Kidney (tissue), 14 donors: ENCODE results near the gene MEGF10. TPM values are rescaled to one million over a fixed set of nuclear protein-coding genes. Genes with fewer than 3 reads are reported as not detected.

Source experiments
- DNase-seq, 5 donors: peaks; one replicate each; pipeline ENCODE4 v3.0.0-alpha.2; 2013 to 2020
- FAIRE-seq: peaks from 2 replicates; lab custom pipeline; 2012; peaks lifted over from hg19 to GRCh38; lab: Jason Lieb, UNC
- H3K27ac ChIP-seq, 2 donors: one replicate each; pipeline ENCODE4 v1.7.0; 2013; ENCODE audit warnings: low read depth in 2 of 2, low read length in 2 of 2, inconsistent platforms in 1 of 2
- H3K27me3 ChIP-seq: one replicate; pipeline ENCODE4 v1.7.1; 2013; ENCODE audit warnings: low read length, inconsistent platforms; ENCODE audit not compliant: control insufficient read depth, insufficient read depth
- H3K36me3 ChIP-seq, 3 donors: one replicate each; pipeline versions ENCODE4 v1.7.0 to v1.7.1; 2013; ENCODE audit warnings: low read length in 3 of 3, control low read depth in 1 of 3, inconsistent platforms in 1 of 3; ENCODE audit not compliant: insufficient read depth in 3 of 3, control insufficient read depth in 2 of 3
- H3K4me1 ChIP-seq, 3 donors: one replicate each; pipeline versions ENCODE4 v1.7.0 to v1.7.1; 2013; ENCODE audit warnings: low read length in 3 of 3, inconsistent platforms in 1 of 3, low read depth in 1 of 3; ENCODE audit not compliant: control insufficient read depth in 2 of 3, insufficient read depth in 2 of 3
- H3K4me3 ChIP-seq, 3 donors: one replicate each; pipeline versions ENCODE4 v1.7.0 to v1.8.1; 2013; ENCODE audit warnings: low read length in 3 of 3, control low read depth in 1 of 3, inconsistent platforms in 1 of 3
- H3K9ac ChIP-seq, 3 donors: one replicate each; pipeline versions ENCODE4 v1.7.0 to v1.7.1; 2013; ENCODE audit warnings: low read length in 3 of 3, control low read depth in 1 of 3, inconsistent platforms in 1 of 3
- H3K9me3 ChIP-seq, 3 donors: one replicate each; pipeline versions ENCODE4 v1.7.0 to v1.7.1; 2013; ENCODE audit warnings: low read length in 3 of 3, control low read depth in 1 of 3, inconsistent platforms in 1 of 3; ENCODE audit not compliant: control insufficient read depth in 2 of 3, insufficient read depth in 1 of 3
- CTCF ChIP-seq: IDR thresholded peaks from 3 replicates; pipeline ENCODE4 v1.5.1; 2012; ENCODE audit warnings: mild to moderate bottlenecking, moderate library complexity, borderline replicate concordance; ENCODE audit not compliant: insufficient read depth; ENCODE audit errors: extremely low read depth
- intact Hi-C: fragments of 100-400 bp; cut with DNase I; formaldehyde crosslinking; loops from one replicate; pipeline ENCODE4 v1.11.1; 2022
- polyA plus RNA-seq: library from polyadenylated mRNA; stranded (reverse); fragments of 350-450 nt; fragmentation: Illumina TruSeq; extraction: RNeasy Lipid Tissue Mini Kit (QIAGEN cat#74804); gene quantifications from one replicate; pipeline ENCODE4 v1.2.3, GENCODE V29; 2014; ENCODE audit warnings: low read depth, low replicate concordance; ENCODE audit not compliant: insufficient read depth
- total RNA-seq: library from RNA; stranded (reverse); fragmentation: NEBNext Ultra II Directional; extraction: Animal tissue kit (Norgen Biotek cat#: 25700); gene quantifications from one replicate; pipeline ENCODE4 v1.2.1, GENCODE V29; 2021
- donor health status: control.
- donor health status: control.
- donor health status: control.
- donor health status: control.
- donor health status: control.
- donor health status: DM: yes; HTN: yes; CAD: no.
- donor health status: Normal renal cell carcinoma (clear cell type).

The MEGF10 gene
- total and polyA plus RNA-seq, 2 donors from 2014 or later: 0.09 to 0.25 TPM

- DNase-seq (no peak), FAIRE-seq (no peak)
- H3K4me3 ChIP-seq: no peak overlapping the region
- H3K4me1 ChIP-seq: no peaks in the 10 kb centered on the region
- H3K9ac ChIP-seq: no peak overlapping the region
- H3K36me3 ChIP-seq: no peaks in the 10 kb centered on the region
- H3K9me3 ChIP-seq: no peaks in the 10 kb centered on the region
- intact Hi-C loops: no loop called here
- TF ChIP-seq CTCF: no peak
- H3K27me3 ChIP-seq: no peaks in the 10 kb centered on the region
- H3K27ac ChIP-seq: no peak overlapping the region
These were observed 50.0 kb downstream of the MEGF10 start for GRCh38 chr5:127340606-127341005.

DNA sequence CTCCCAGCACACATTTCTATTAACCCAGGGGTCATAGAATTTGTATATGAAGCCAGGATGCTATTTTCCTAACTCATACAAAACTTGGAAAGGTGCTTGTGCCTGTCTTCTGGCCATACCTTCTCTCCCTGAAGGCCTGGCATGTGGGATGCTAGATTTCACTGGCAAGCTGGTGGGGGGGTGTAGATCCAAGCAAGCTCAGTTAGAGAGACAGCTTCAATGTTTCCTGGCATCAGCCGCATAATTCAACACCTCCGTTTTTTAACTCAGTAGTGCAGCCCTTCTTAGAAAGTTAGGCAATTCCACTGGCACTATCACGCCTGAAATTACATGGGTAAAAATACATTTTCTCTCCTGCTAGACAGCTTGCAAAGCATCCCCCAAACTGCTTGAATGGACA, 51.8 kb downstream of the MEGF10 start:
- Histone ChIP-seq H3K27me3 (no peaks in the 10 kb centered on the region), H3K9ac (no peak overlapping the region), H3K4me1 (no peaks in the 10 kb centered on the region), H3K36me3 (no peaks in the 10 kb centered on the region), H3K9me3 (no peaks in the 10 kb centered on the region), H3K27ac (no peak overlapping the region), H3K4me3 (no peak overlapping the region)
- no peak for FAIRE-seq
- no peak for DNase-seq
- TF ChIP-seq CTCF: no peak
- intact Hi-C loops: no loop called here

- H3K9ac ChIP-seq: no peak overlapping the region
- H3K27me3 ChIP-seq: no peaks in the 10 kb centered on the region
- H3K4me3 ChIP-seq: no peak overlapping the region
- DNase-seq (no peak), FAIRE-seq (no peak)
- H3K27ac ChIP-seq: no peak overlapping the region
- no peaks in the 10 kb centered on the region for H3K4me1 ChIP-seq
- TF ChIP-seq CTCF: no peak
- intact Hi-C loops: no loop called here
- H3K9me3 ChIP-seq: no peaks in the 10 kb centered on the region
- H3K36me3 ChIP-seq: no peaks in the 10 kb centered on the region
These were observed 52.7 kb downstream of the MEGF10 start for GRCh38 chr5:127343313-127343712.

DNA sequence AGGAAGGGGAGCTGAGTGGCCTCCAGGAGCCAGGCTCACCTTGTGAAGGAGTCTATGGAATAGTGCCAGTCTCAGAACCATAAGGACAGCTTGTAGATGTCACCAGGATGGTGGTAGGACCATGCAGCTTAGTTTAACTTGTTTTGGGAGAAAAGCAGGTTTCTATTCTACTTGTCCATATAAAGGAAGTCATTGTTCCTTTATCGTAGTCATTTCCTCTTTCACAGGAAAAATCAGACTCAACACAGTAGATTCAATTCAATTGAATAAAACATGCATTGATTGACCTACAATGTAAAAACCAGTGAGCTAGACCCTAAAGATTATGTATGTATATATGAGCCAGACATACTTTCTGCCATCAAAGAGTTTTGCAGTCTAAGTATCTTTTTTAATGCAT, 53.3 kb downstream of the MEGF10 start:
- intact Hi-C loops: no loop called here
- FAIRE-seq: no peak
- H3K9me3 ChIP-seq: no peaks in the 10 kb centered on the region

More for the DNA sequence above, 53.3 kb downstream of the MEGF10 start:
- TF ChIP-seq CTCF: no peak
- Histone ChIP-seq H3K27me3 (no peaks in the 10 kb centered on the region), H3K36me3 (no peaks in the 10 kb centered on the region), H3K4me3 (no peak overlapping the region), H3K27ac (no peak overlapping the region), H3K4me1 (no peaks in the 10 kb centered on the region), H3K9ac (no peak overlapping the region)
- no peak for DNase-seq
